LoVo (cell line): ENCODE measurements around the gene SLCO4A1.

ENCODE experiments used
- DNase-seq: peaks from one replicate; pipeline ENCODE4 v3.0.0-alpha.2; 2016; ENCODE audit warnings: low spot score

Gene SLCO4A1

GRCh38 chr20:62716198-62716940 lies 74.1 kb downstream of the SLCO4A1 start:
- DNase-seq: no peak

- no peak for DNase-seq
Measured at GRCh38 chr20:62716941-62717310, 74.6 kb downstream of the SLCO4A1 start.

GRCh38 chr20:62717933-62718332 lies 75.6 kb downstream of the SLCO4A1 start:
- no peak for DNase-seq

GRCh38 chr20:62718546-62718945 lies 76.2 kb downstream of the SLCO4A1 start:
- no peak for DNase-seq

GRCh38 chr20:62719250-62719935 lies 77.1 kb downstream of the SLCO4A1 start:
- no peak for DNase-seq
